Neural progenitor cell (in vitro differentiated cells): ENCODE data around the gene TSPAN15. TPM values are rescaled to one million over a fixed set of nuclear protein-coding genes. Genes with fewer than 3 reads are reported as not detected.

Source experiments
- DNase-seq: peaks from one replicate; pipeline ENCODE4 v3.0.0-alpha.2; 2016; ENCODE audit warnings: low spot score
- H2AFZ ChIP-seq: fragments of 200-600 bp; sonication (generic); replicated peaks from 2 replicates; pipeline ENCODE4 v1.6.1; 2016; ENCODE audit warnings: antibody characterized with exemption
- H3F3A ChIP-seq: fragments of 200-600 bp; sonication (generic); 2 replicates; pipeline ENCODE4 v1.6.1; 2016; ENCODE audit warnings: antibody characterized with exemption, low read depth
- H3K27ac ChIP-seq: fragments of 200-600 bp; sonication (generic); 2 replicates; pipeline ENCODE4 v1.5.1; 2016; ENCODE audit warnings: mild to moderate bottlenecking
- H3K27me3 ChIP-seq: fragments of 200-600 bp; sonication (generic); 2 replicates; pipeline ENCODE4 v1.6.1; 2016; ENCODE audit warnings: mild to moderate bottlenecking, moderate library complexity
- H3K36me3 ChIP-seq: fragments of 200-600 bp; sonication (generic); 2 replicates; pipeline ENCODE4 v1.5.1; 2016
- H3K4me1 ChIP-seq: fragments of 200-600 bp; sonication (generic); 2 replicates; pipeline ENCODE4 v1.6.1; 2016; ENCODE audit warnings: mixed run types
- H3K4me2 ChIP-seq: fragments of 200-600 bp; sonication (generic); 2 replicates; pipeline ENCODE4 v1.6.1; 2016
- H3K4me3 ChIP-seq: fragments of 200-600 bp; sonication (generic); 2 replicates; pipeline ENCODE4 v1.5.1; 2016
- H3K79me2 ChIP-seq: fragments of 200-600 bp; sonication (generic); 2 replicates; pipeline ENCODE4 v1.6.1; 2016; ENCODE audit warnings: low read depth
- H3K9ac ChIP-seq: fragments of 200-600 bp; sonication (generic); 2 replicates; pipeline ENCODE4 v1.6.1; 2016
- H3K9me3 ChIP-seq: fragments of 200-600 bp; sonication (generic); 2 replicates; pipeline ENCODE4 v1.5.1; 2016; ENCODE audit warnings: low read depth
- H4K20me1 ChIP-seq: fragments of 200-600 bp; sonication (generic); 2 replicates; pipeline ENCODE4 v1.6.1; 2016; ENCODE audit warnings: low read depth
- H3K27ac Mint-ChIP-seq: 3 replicates; pipeline ENCODE4 v1.8.0; 2021; ENCODE audit warnings: mixed read lengths
- H3K27me3 Mint-ChIP-seq: 2 replicates; pipeline ENCODE4 v1.8.0; 2022; ENCODE audit warnings: low read depth, mild to moderate bottlenecking, inconsistent platforms, moderate library complexity, mixed read lengths; ENCODE audit not compliant: insufficient read depth
- H3K36me3 Mint-ChIP-seq: 3 replicates; pipeline ENCODE4 v1.8.0; 2021; ENCODE audit warnings: mixed read lengths
- H3K4me1 Mint-ChIP-seq: 3 replicates; pipeline ENCODE4 v1.8.0; 2021; ENCODE audit warnings: mixed read lengths
- H3K4me3 Mint-ChIP-seq: 3 replicates; pipeline ENCODE4 v1.8.0; 2021; ENCODE audit warnings: mild to moderate bottlenecking, moderate library complexity, mixed read lengths
- H3K9me3 Mint-ChIP-seq: 3 replicates; pipeline ENCODE4 v1.8.0; 2020; ENCODE audit warnings: mixed read lengths
- EZH2 ChIP-seq: fragments of 200-600 bp; sonication (generic); IDR thresholded peaks from 2 replicates; pipeline ENCODE4 v1.6.1; 2017; ENCODE audit warnings: antibody characterized with exemption, mild to moderate bottlenecking, moderate library complexity
- EZH2phosphoT487 ChIP-seq: fragments of 200-600 bp; sonication (generic); IDR thresholded peaks from 2 replicates; pipeline ENCODE4 v1.6.1; 2017; ENCODE audit warnings: antibody characterized with exemption
- total RNA-seq: library from RNA; depleted of rRNA; stranded (reverse); fragments of >200 nt; gene quantifications from 2 replicates; pipeline ENCODE4 v1.2.3, GENCODE V29; 2015; ENCODE audit warnings: low replicate concordance
- TF ChIP-seq, protein P1 (sequence below): fragments of 200-600 bp; sonication (generic); IDR thresholded peaks from 2 replicates; pipeline ENCODE4 v1.5.1; 2017; ENCODE audit warnings: antibody characterized with exemption, mild to moderate bottlenecking

TSPAN15 gene
- total RNA-seq, 1 donor from 2014 or later: 6.8 TPM

DNA sequence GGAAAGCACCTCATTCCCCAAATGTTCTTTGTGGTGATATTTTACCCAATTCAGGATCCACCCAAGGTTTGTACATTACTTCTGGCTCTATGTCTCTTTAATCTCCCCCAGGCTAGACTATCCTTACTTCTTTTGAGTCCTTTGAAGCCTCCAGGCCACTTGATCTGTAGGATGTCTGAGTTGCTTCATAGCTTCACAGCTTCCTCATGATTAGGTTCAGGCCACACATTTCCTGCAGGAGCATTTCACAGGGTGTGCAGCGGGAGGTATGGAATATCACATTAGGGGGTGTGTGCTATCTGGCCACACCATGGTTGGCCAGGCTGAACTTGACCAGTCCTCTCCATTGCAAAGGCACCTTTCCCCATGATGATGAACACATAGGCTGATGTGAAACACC is 18.7 kb downstream of the TSPAN15 start:
- TF ChIP-seq EZH2: no peak
- TF ChIP-seq, protein P1, sequence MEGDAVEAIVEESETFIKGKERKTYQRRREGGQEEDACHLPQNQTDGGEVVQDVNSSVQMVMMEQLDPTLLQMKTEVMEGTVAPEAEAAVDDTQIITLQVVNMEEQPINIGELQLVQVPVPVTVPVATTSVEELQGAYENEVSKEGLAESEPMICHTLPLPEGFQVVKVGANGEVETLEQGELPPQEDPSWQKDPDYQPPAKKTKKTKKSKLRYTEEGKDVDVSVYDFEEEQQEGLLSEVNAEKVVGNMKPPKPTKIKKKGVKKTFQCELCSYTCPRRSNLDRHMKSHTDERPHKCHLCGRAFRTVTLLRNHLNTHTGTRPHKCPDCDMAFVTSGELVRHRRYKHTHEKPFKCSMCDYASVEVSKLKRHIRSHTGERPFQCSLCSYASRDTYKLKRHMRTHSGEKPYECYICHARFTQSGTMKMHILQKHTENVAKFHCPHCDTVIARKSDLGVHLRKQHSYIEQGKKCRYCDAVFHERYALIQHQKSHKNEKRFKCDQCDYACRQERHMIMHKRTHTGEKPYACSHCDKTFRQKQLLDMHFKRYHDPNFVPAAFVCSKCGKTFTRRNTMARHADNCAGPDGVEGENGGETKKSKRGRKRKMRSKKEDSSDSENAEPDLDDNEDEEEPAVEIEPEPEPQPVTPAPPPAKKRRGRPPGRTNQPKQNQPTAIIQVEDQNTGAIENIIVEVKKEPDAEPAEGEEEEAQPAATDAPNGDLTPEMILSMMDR: no peak
- TF ChIP-seq EZH2phosphoT487: no peak

DNA sequence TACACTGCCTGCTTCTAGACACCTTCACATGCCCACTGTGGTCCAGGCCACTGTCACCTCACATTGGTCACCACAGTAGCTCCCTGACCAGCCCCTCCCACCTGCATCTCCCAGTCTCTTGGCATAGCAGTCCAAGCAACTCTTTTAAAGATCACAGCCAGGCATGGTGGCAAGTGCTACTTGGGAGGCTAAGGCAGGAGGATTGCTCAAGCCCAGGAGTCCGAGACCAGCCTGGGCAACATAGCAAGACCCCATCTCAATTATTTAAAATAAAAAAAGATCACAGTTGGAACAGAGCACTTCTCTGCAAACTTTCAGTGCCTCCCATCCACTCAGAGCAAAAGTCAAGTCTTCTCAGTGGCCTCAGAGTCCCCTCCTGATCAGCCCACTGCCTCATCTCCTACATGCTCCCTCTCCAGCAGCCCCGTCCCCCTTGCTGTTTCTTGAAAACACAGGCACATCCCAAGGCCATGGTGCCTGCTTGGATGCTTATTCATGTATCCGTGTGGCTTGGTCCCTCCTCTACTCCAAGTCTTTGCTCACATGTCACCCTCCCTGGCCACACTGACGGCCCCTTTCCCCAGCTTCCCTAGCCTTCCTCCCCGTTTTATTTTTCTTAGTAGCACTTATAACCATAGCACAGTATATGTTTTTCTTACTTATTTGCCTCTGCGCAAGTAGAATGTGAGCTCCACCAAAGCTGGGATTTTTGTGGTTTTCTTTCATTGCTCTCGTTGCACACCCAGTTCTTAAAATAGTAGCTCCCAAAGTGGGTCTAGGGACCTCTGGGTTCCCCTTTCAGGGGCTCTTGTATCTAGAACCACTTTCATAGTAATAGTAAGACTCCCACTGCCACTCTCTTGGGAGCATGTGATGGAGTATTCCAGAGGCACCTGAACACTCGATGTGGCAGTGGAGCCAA is 19.5 kb downstream of the TSPAN15 start:
- Histone ChIP-seq H3K9ac (no peak overlapping the region), H3K4me3 (no peak overlapping the region), H3K4me2 (no peak overlapping the region), H3K27me3 (no peaks in the 10 kb centered on the region), H2AFZ (no peak overlapping the region), H3K9me3 (no peaks in the 10 kb centered on the region), H3K79me2 (no peaks in the 10 kb centered on the region), H4K20me1 (no peaks in the 10 kb centered on the region), H3K27ac (no peak overlapping the region), H3F3A (no peaks in the 10 kb centered on the region), H3K36me3 (no peaks in the 10 kb centered on the region), H3K4me1 (peaks cover 18% of the 10 kb centered on the region)
- H3K4me1 Mint-ChIP-seq: peaks cover 24% of the 10 kb centered on the region
- TF ChIP-seq, protein P1: no peak
- TF ChIP-seq EZH2: no peak
- no peak for TF ChIP-seq EZH2phosphoT487
- H3K4me3 Mint-ChIP-seq: no peak overlapping the region
- H3K27me3 Mint-ChIP-seq: peaks cover 12% of the 10 kb centered on the region
- H3K36me3 Mint-ChIP-seq: no peaks in the 10 kb centered on the region
- no peak overlapping the region for H3K27ac Mint-ChIP-seq
- no peaks in the 10 kb centered on the region for H3K9me3 Mint-ChIP-seq
- DNase-seq: no peak

More for the DNA sequence above, 18.7 kb downstream of the TSPAN15 start:
- Histone ChIP-seq H3K36me3 (no peaks in the 10 kb centered on the region), H3K4me1 (peaks cover 18% of the 10 kb centered on the region), H4K20me1 (no peaks in the 10 kb centered on the region), H3K9ac (no peak overlapping the region), H3K4me2 (no peak overlapping the region), H3K4me3 (no peak overlapping the region), H3K27ac (no peak overlapping the region), H3K9me3 (no peaks in the 10 kb centered on the region), H2AFZ (no peak overlapping the region), H3K79me2 (no peaks in the 10 kb centered on the region), H3K27me3 (no peaks in the 10 kb centered on the region), H3F3A (no peaks in the 10 kb centered on the region)
- Mint-ChIP-seq H3K4me3 (no peak overlapping the region), H3K36me3 (no peaks in the 10 kb centered on the region), H3K27me3 (peaks cover 14% of the 10 kb centered on the region), H3K9me3 (no peaks in the 10 kb centered on the region), H3K4me1 (peaks cover 30% of the 10 kb centered on the region), H3K27ac (no peak overlapping the region)
- no peak for DNase-seq

DNA sequence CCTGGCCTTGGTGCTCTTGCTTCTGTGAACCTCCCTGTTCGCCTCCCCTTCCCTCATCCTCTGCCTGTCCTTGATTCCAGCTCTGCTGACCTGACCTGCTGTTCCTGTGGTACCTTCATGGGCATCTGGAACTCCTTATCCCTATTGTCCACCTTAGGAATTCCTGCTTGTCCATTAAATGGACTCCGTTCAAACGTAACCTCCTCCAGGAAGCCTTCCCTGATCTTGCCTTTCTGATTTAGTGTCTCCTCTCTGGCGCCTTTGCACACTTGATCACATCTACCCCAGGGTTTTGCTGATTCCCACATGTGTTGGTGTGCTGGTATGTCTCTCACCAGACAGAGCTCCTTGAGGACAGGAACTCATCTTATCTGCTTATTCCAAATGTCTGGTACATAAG is 20.9 kb downstream of the TSPAN15 start:
- Mint-ChIP-seq H3K9me3 (no peaks in the 10 kb centered on the region), H3K4me1 (peaks cover 17% of the 10 kb centered on the region), H3K27me3 (peaks cover 6% of the 10 kb centered on the region), H3K4me3 (no peak overlapping the region), H3K27ac (no peak overlapping the region), H3K36me3 (no peaks in the 10 kb centered on the region)
- Histone ChIP-seq H3K4me1 (peaks cover 18% of the 10 kb centered on the region), H3K79me2 (no peaks in the 10 kb centered on the region), H4K20me1 (no peaks in the 10 kb centered on the region), H3K27me3 (no peaks in the 10 kb centered on the region), H3K4me3 (no peak overlapping the region), H3K27ac (no peak overlapping the region), H3K4me2 (no peak overlapping the region), H3K9ac (no peak overlapping the region), H3K9me3 (no peaks in the 10 kb centered on the region), H3F3A (no peaks in the 10 kb centered on the region), H3K36me3 (no peaks in the 10 kb centered on the region), H2AFZ (no peak overlapping the region)
- no peak for DNase-seq
- TF ChIP-seq, protein P1: no peak
- no peak for TF ChIP-seq EZH2phosphoT487
- no peak for TF ChIP-seq EZH2
